D721Med (cell line): ENCODE results near the gene MGMT.

Experiments
- DNase-seq: peaks from one replicate; pipeline ENCODE4 v3.0.0; 2011; ENCODE audit warnings: low spot score; ENCODE audit not compliant: insufficient read length
- FAIRE-seq: peaks from 2 replicates; lab custom pipeline; 2011; peaks lifted over from hg19 to GRCh38; lab: Jason Lieb, UNC
- CTCF ChIP-seq: IDR thresholded peaks from 2 replicates; pipeline ENCODE4 v1.5.1; 2012; ENCODE audit warnings: mild to moderate bottlenecking, control low read depth; ENCODE audit not compliant: insufficient read depth; ENCODE audit errors: missing control alignments

The MGMT gene

GRCh38 chr10:129706081-129706480, 239.0 kb downstream of the MGMT start:
- no peak for TF ChIP-seq CTCF
- no peak for FAIRE-seq

GRCh38 chr10:129706523-129706922, 239.5 kb downstream of the MGMT start:
- FAIRE-seq: no peak
- no peak for TF ChIP-seq CTCF

More at GRCh38 chr10:129706081-129706480, 239.0 kb downstream of the MGMT start:
- no peak for DNase-seq

GRCh38 chr10:129707406-129708388, 240.7 kb downstream of the MGMT start:
- FAIRE-seq: no peak

More at GRCh38 chr10:129706523-129706922, 239.5 kb downstream of the MGMT start:
- no peak for DNase-seq

GRCh38 chr10:129709101-129709500, 242.1 kb downstream of the MGMT start:
- no peak for TF ChIP-seq CTCF
- FAIRE-seq (no peak), DNase-seq (no peak)

More at GRCh38 chr10:129707406-129708388, 240.7 kb downstream of the MGMT start:
- DNase-seq: no peak
- TF ChIP-seq CTCF: no peak

- no peak for DNase-seq
- no peak for FAIRE-seq
- no peak for TF ChIP-seq CTCF
These were observed 242.8 kb downstream of the MGMT start for GRCh38 chr10:129709627-129710509.

GRCh38 chr10:129710510-129710847, 243.4 kb downstream of the MGMT start:
- no peak for TF ChIP-seq CTCF
- FAIRE-seq: no peak
- DNase-seq: no peak
